Measurements from ENCODE around the gene CACNA1D. TPM values are rescaled to one million over a fixed set of nuclear protein-coding genes. Genes with fewer than 3 reads are reported as not detected.

Gene CACNA1D
- polyA plus RNA-seq, 1 donor (not counting 4 experiments of a cell fraction or from before 2014, with no cell fraction given), result 0.20 TPM

- dilution Hi-C loops (cut with MboI; ENCODE audit: extremely low pct_ligation_motif_present, low sequenced_read_pairs), result no loop called here
- Histone ChIP-seq H2AFZ (ENCODE audit: control insufficient read depth, low read length) (no peak overlapping the region), H3K27me3 (ENCODE audit: control insufficient read depth, extremely low read depth, insufficient read depth, low read length) (no peaks in the 10 kb centered on the region), H3K4me1 (ENCODE audit: control insufficient read depth, extremely low read depth, insufficient read depth, low read length) (no peaks in the 10 kb centered on the region), H3K4me3 (ENCODE audit: control insufficient read depth in 2 of 3, extremely low read depth in 1 of 3, insufficient read depth in 2 of 3, low read depth in 1 of 3, low read length in 3 of 3) (no peak overlapping the region), H3K9ac (ENCODE audit: control insufficient read depth, extremely low read depth, insufficient read depth, low read length) (no peak overlapping the region), H3K27ac (ENCODE audit: control insufficient read depth, insufficient read depth, low read length) (no peak overlapping the region), H3K79me2 (ENCODE audit: control insufficient read depth, insufficient read depth, low read length) (no peaks in the 10 kb centered on the region), H4K20me1 (ENCODE audit: control insufficient read depth, extremely low read depth, insufficient read depth, low read length) (no peaks in the 10 kb centered on the region), H3K4me2 (ENCODE audit: control insufficient read depth, extremely low read depth, insufficient read depth, low read depth, low read length) (no peak overlapping the region), H3K9me3 (ENCODE audit: control insufficient read depth, low read depth, low read length) (no peaks in the 10 kb centered on the region), H3K36me3 (ENCODE audit: control insufficient read depth in 2 of 2, extremely low read depth in 1 of 2, insufficient read depth in 2 of 2, low read length in 2 of 2) (no peaks in the 10 kb centered on the region), H3K9me1 (ENCODE audit: control insufficient read depth, extremely low read depth, insufficient read depth, low read length) (no peaks in the 10 kb centered on the region)
- DNase-seq (ENCODE audit: low read depth, low spot score) (no peak), FAIRE-seq (peak; percentile 13)
- no peak for TF ChIP-seq CTCF (optimal IDR thresholded peaks at IDR 0.05 in 1 of 3, IDR thresholded peaks at IDR 0.05 in 1 of 3, conservative IDR thresholded peaks at IDR 0.05 in 1 of 3; ENCODE audit: extremely low read depth in 1 of 3, insufficient read depth in 2 of 3, low read length in 3 of 3)
- TF ChIP-seq EZH2 (IDR thresholded peaks at IDR 0.05; ENCODE audit: low read length), result no peak
Observed at GRCh38 chr3:53503195-53503594, 8.8 kb downstream of the CACNA1D start.

GRCh38 chr3:53506110-53506762 lies 11.8 kb downstream of the CACNA1D start:
- Histone ChIP-seq H4K20me1 (ENCODE audit: control insufficient read depth, extremely low read depth, insufficient read depth, low read length) (no peaks in the 10 kb centered on the region), H3K27ac (ENCODE audit: control insufficient read depth, insufficient read depth, low read length) (no peak overlapping the region), H3K4me1 (ENCODE audit: control insufficient read depth, extremely low read depth, insufficient read depth, low read length) (no peaks in the 10 kb centered on the region), H3K4me3 (ENCODE audit: control insufficient read depth in 2 of 3, extremely low read depth in 1 of 3, insufficient read depth in 2 of 3, low read depth in 1 of 3, low read length in 3 of 3) (no peak overlapping the region), H3K9me1 (ENCODE audit: control insufficient read depth, extremely low read depth, insufficient read depth, low read length) (no peaks in the 10 kb centered on the region), H3K9me3 (ENCODE audit: control insufficient read depth, low read depth, low read length) (no peaks in the 10 kb centered on the region), H3K79me2 (ENCODE audit: control insufficient read depth, insufficient read depth, low read length) (no peaks in the 10 kb centered on the region), H3K9ac (ENCODE audit: control insufficient read depth, extremely low read depth, insufficient read depth, low read length) (no peak overlapping the region), H3K4me2 (ENCODE audit: control insufficient read depth, extremely low read depth, insufficient read depth, low read depth, low read length) (no peak overlapping the region), H3K36me3 (ENCODE audit: control insufficient read depth in 2 of 2, extremely low read depth in 1 of 2, insufficient read depth in 2 of 2, low read length in 2 of 2) (no peaks in the 10 kb centered on the region), H3K27me3 (ENCODE audit: control insufficient read depth, extremely low read depth, insufficient read depth, low read length) (no peaks in the 10 kb centered on the region), H2AFZ (ENCODE audit: control insufficient read depth, low read length) (no peak overlapping the region)
- TF ChIP-seq CTCF (optimal IDR thresholded peaks at IDR 0.05 in 1 of 3, IDR thresholded peaks at IDR 0.05 in 1 of 3, conservative IDR thresholded peaks at IDR 0.05 in 1 of 3; ENCODE audit: extremely low read depth in 1 of 3, insufficient read depth in 2 of 3, low read length in 3 of 3) (no peak), EZH2 (IDR thresholded peaks at IDR 0.05; ENCODE audit: low read length) (no peak)
- DNase-seq (ENCODE audit: low read depth, low spot score) (no peak), FAIRE-seq (no peak)
- dilution Hi-C loops (cut with MboI; ENCODE audit: extremely low pct_ligation_motif_present, low sequenced_read_pairs), result no loop called here
